Kidney (tissue), 14 donors: ENCODE results near the gene RASA3. TPM values are rescaled to one million over a fixed set of nuclear protein-coding genes. Genes with fewer than 3 reads are reported as not detected.

Experiments used
- DNase-seq, 5 donors: peaks; one replicate each; pipeline ENCODE4 v3.0.0-alpha.2; 2013 to 2020
- FAIRE-seq: peaks from 2 replicates; lab custom pipeline; 2012; peaks lifted over from hg19 to GRCh38; lab: Jason Lieb, UNC
- H3K27ac ChIP-seq, 2 donors: one replicate each; pipeline ENCODE4 v1.7.0; 2013; ENCODE audit warnings: low read depth in 2 of 2, low read length in 2 of 2, inconsistent platforms in 1 of 2
- H3K27me3 ChIP-seq: one replicate; pipeline ENCODE4 v1.7.1; 2013; ENCODE audit warnings: low read length, inconsistent platforms; ENCODE audit not compliant: control insufficient read depth, insufficient read depth
- H3K36me3 ChIP-seq, 3 donors: one replicate each; pipeline versions ENCODE4 v1.7.0 to v1.7.1; 2013; ENCODE audit warnings: low read length in 3 of 3, control low read depth in 1 of 3, inconsistent platforms in 1 of 3; ENCODE audit not compliant: insufficient read depth in 3 of 3, control insufficient read depth in 2 of 3
- H3K4me1 ChIP-seq, 3 donors: one replicate each; pipeline versions ENCODE4 v1.7.0 to v1.7.1; 2013; ENCODE audit warnings: low read length in 3 of 3, inconsistent platforms in 1 of 3, low read depth in 1 of 3; ENCODE audit not compliant: control insufficient read depth in 2 of 3, insufficient read depth in 2 of 3
- H3K4me3 ChIP-seq, 3 donors: one replicate each; pipeline versions ENCODE4 v1.7.0 to v1.8.1; 2013; ENCODE audit warnings: low read length in 3 of 3, control low read depth in 1 of 3, inconsistent platforms in 1 of 3
- H3K9ac ChIP-seq, 3 donors: one replicate each; pipeline versions ENCODE4 v1.7.0 to v1.7.1; 2013; ENCODE audit warnings: low read length in 3 of 3, control low read depth in 1 of 3, inconsistent platforms in 1 of 3
- H3K9me3 ChIP-seq, 3 donors: one replicate each; pipeline versions ENCODE4 v1.7.0 to v1.7.1; 2013; ENCODE audit warnings: low read length in 3 of 3, control low read depth in 1 of 3, inconsistent platforms in 1 of 3; ENCODE audit not compliant: control insufficient read depth in 2 of 3, insufficient read depth in 1 of 3
- CTCF ChIP-seq: IDR thresholded peaks from 3 replicates; pipeline ENCODE4 v1.5.1; 2012; ENCODE audit warnings: mild to moderate bottlenecking, moderate library complexity, borderline replicate concordance; ENCODE audit not compliant: insufficient read depth; ENCODE audit errors: extremely low read depth
- intact Hi-C: fragments of 100-400 bp; cut with DNase I; formaldehyde crosslinking; loops from one replicate; pipeline ENCODE4 v1.11.1; 2022
- polyA plus RNA-seq: library from polyadenylated mRNA; stranded (reverse); fragments of 350-450 nt; fragmentation: Illumina TruSeq; extraction: RNeasy Lipid Tissue Mini Kit (QIAGEN cat#74804); gene quantifications from one replicate; pipeline ENCODE4 v1.2.3, GENCODE V29; 2014; ENCODE audit warnings: low read depth, low replicate concordance; ENCODE audit not compliant: insufficient read depth
- total RNA-seq: library from RNA; stranded (reverse); fragmentation: NEBNext Ultra II Directional; extraction: Animal tissue kit (Norgen Biotek cat#: 25700); gene quantifications from one replicate; pipeline ENCODE4 v1.2.1, GENCODE V29; 2021
- donor health status: control.
- donor health status: control.
- donor health status: control.
- donor health status: control.
- donor health status: control.
- donor health status: DM: yes; HTN: yes; CAD: no.
- donor health status: Normal renal cell carcinoma (clear cell type).

Gene RASA3
- total and polyA plus RNA-seq, 2 donors from 2014 or later: 4.2 to 28.8 TPM

- Histone ChIP-seq H3K4me3 (no peak overlapping the region), H3K36me3 (peaks cover 0 to 2% (median 0%) of the 10 kb centered on the region in 3 donors), H3K27ac (no peak overlapping the region), H3K4me1 (peaks cover 0 to 14% (median 0%) of the 10 kb centered on the region in 3 donors), H3K9ac (no peak overlapping the region), H3K27me3 (no peaks in the 10 kb centered on the region), H3K9me3 (no peaks in the 10 kb centered on the region)
- intact Hi-C loops: no loop called here
- FAIRE-seq: no peak
- no peak for TF ChIP-seq CTCF
- peak in 2 of 5 donors; percentile 39 to 70 for DNase-seq
These were observed 62.9 kb downstream of the RASA3 start for GRCh38 chr13:114069376-114070097.

GRCh38 chr13:114068656-114069318, 63.6 kb downstream of the RASA3 start:
- DNase-seq (peak in 1 of 5 donors; percentile 74), FAIRE-seq (no peak)
- Histone ChIP-seq H3K4me3 (no peak overlapping the region), H3K36me3 (peaks cover 0 to 2% (median 0%) of the 10 kb centered on the region in 3 donors), H3K9me3 (no peaks in the 10 kb centered on the region), H3K4me1 (peaks cover 0 to 20% (median 0%) of the 10 kb centered on the region in 3 donors), H3K9ac (no peak overlapping the region), H3K27me3 (no peaks in the 10 kb centered on the region), H3K27ac (peak overlapping the region in 1 of 2 donors; percentile 75)
- TF ChIP-seq CTCF: no peak
- intact Hi-C loops: no loop called here

GRCh38 chr13:114067886-114068651, 64.4 kb downstream of the RASA3 start:
- intact Hi-C loops: no loop called here
- H3K4me3 ChIP-seq: no peak overlapping the region
- peaks cover 0 to 22% (median 3%) of the 10 kb centered on the region in 3 donors for H3K4me1 ChIP-seq
- no peaks in the 10 kb centered on the region for H3K9me3 ChIP-seq
- DNase-seq (peak in 2 of 5 donors; percentile 40 to 80), FAIRE-seq (no peak)
- H3K9ac ChIP-seq: no peak overlapping the region
- H3K27ac ChIP-seq: no peak overlapping the region
- no peaks in the 10 kb centered on the region for H3K27me3 ChIP-seq
- no peak for TF ChIP-seq CTCF
- no peaks in the 10 kb centered on the region for H3K36me3 ChIP-seq
